ENCODE measurements around the gene PNMA3. TPM values are rescaled to one million over a fixed set of nuclear protein-coding genes. Genes with fewer than 3 reads are reported as not detected.
"Not testable (repeated sequence)": the region's sequence is repeated elsewhere in the genome, so short reads cannot be mapped to it uniquely, and the experiment has no call there.

PNMA3 gene
- total RNA-seq, 1 donor from 2014 or later, result 0.35 TPM

DNA sequence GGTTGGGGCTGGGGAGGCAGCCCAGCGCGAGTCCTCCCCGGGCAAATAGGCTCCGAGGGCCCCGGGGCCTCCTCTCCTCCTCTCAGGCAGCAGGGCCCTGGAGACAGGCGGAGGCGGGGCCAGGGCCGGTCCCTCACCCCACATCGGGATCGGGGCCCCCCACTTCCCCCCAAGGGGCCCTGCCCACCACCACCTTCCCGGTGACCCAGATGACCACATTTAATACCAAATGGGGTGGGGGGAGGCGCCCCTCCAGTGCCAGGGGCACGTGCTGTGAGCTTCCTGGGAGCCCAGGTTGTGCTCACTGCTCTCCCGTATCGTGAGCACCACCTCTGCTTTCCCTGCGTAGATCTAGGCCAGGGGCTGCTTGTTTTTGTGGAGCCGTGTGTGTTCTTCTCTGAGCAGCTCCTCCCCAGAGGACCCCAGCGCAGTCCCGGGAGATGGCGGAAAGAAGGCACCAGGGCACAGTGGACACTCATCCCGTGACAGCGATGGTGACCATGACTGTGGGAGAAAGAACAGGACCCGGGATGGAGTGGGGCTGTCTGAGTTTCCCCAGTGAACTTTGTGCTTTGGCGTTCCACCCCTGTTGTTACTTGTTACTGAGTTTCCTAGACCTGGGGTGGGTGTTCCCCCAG, 18.1 kb downstream of the PNMA3 start:
- no peak for DNase-seq (ENCODE audit: low read depth)

DNA sequence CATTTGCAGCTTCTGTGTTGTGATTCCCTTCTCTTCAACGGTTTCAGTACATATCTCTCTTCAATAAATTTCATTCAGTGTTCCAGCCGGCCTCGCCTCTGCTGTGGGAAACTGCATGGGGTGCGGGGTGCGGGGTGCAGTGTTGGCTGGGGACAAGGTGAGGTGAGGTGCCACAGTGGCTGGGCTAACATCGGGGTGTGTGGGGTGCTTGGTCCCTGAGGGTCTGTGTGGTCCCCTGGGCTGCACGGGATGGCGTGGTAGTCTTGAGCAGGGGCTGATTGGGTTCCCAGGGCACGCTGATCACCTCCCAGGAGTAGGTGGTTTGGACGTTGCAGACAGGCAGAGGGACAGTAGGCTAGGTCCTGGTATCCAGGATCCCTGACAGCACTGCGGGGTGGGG, 18.7 kb downstream of the PNMA3 start:
- DNase-seq (ENCODE audit: low read depth), result no peak

DNA sequence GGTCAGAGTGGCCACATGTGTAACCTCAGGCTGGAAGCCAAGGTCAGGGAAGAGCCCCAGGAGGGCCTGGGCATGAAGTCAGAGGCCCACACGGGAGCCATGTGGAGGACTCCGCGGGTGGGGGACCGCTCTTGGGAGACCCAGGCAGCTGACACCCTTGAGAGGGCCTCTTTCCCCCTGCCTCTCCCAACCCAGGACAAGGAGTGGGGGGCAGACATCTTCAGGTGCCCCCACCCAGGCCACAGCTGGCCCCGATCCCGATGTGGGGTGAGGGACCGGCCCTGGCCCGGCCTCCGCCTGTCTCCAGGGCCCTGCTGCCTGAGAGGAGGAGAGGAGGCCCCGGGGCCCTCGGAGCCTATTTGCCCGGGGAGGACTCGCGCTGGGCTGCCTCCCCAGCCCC, 19.1 kb downstream of the PNMA3 start:
- DNase-seq (ENCODE audit: low read depth), result no peak

DNA sequence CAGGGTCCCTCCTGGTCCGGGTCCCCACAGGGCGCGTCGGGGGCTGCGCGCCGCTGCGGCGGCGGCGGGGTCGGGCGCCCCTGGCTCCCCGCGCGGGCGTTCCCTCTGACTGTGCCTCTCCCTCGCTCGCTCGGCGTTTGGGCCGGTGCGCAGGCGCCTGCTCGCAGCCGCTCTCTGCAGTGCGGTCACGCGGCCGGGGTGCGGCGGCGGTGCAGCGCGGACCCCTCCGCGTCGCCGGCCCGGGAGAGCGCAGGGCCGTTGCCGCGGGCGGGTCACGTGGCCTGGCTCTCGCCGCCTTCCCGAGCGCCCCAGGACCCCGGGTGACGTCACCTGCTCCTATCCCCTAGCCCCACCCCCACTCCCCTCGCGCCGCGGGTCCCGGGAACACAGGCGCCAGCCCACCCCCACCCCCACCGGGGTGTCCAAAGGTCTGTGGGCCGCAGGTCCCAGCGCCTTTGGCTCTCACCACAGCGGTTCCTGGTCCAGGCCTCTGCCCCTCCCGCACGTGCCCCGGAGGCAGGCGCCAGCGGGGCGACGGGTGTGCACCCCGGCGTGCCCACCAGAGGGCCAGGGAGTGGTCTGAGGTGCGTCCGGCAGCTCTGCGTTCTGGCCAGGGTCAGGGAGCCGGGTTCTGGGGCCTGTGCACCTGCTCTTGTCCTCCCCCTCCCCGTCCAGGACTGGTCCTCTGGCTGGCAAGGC, 21.3 kb downstream of the PNMA3 start:
- not testable (repeated sequence) for DNase-seq (ENCODE audit: low read depth)

DNA sequence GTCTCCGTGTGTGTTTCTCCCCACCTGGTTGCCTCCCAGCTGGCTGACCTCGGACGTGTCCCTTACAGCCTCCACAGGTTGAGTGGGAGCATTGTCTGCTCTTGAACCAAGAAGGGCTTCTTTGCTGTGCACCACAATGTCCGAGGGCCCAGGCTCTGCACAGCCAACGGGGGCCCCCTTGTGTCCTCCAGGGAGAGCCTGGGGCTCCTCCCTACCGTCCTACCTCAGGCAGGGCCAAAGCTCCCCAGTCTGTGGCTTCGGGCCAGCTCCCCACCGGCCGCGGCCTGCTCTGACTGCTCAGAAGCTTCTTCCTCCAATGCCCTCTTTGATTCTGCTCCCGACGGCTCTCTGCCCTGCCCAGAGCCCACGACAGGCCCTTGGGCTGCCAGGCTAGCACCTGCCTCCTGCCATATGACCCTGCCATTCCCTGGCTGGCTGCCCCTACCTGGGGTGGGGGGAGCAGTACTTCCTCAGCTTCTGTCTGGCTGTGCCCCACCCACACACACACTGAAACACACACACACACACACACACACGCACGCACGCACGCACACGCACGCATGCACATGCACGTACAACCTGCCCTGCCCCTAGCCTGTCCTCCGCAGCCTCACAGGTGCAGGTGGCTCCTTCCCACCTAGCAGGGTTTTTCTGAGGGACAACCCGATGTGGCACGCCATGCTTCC, 27.1 kb downstream of the PNMA3 start:
- DNase-seq (ENCODE audit: low read depth), result not testable (repeated sequence)

DNA sequence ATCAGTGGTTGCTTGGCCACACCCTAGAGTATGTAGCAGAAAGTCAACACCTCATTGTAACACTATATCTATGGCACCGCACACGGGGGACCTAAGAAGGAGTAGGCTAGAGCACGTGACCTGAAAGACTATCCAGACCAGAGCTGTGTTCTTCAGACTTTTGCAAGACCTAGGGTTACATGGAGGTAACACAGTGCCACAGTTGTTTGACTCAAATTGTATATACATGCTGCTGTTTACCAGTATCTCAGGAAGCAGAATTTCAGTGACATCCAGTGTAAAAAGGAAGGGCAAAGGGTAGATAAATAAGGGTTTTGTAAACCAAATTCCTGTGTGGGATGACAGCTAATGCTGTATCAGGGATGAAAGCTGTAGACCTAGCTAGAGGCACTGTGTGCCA, 46.1 kb downstream of the PNMA3 start:
- DNase-seq (ENCODE audit: low read depth), result no peak

DNA sequence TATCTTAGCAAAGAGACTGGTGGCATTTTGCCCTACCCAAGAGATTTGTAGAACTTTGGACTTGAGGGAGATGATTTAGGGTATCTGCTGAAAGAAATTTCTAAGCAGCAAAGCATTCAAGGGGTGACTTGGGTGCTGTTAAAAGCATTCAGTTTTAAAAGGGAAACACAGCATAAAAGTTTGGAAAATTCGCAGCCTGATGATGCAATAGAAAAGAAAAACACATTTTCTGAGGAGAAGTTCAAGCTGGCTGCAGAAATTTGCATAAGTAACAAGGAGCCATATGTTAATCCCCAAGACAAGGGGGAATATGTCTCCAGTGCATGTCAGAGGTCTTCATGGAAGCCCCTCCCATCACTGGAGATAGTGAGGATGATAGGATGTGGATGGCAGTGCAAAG, 48.7 kb downstream of the PNMA3 start:
- DNase-seq (ENCODE audit: low read depth), result not testable (repeated sequence)

DNA sequence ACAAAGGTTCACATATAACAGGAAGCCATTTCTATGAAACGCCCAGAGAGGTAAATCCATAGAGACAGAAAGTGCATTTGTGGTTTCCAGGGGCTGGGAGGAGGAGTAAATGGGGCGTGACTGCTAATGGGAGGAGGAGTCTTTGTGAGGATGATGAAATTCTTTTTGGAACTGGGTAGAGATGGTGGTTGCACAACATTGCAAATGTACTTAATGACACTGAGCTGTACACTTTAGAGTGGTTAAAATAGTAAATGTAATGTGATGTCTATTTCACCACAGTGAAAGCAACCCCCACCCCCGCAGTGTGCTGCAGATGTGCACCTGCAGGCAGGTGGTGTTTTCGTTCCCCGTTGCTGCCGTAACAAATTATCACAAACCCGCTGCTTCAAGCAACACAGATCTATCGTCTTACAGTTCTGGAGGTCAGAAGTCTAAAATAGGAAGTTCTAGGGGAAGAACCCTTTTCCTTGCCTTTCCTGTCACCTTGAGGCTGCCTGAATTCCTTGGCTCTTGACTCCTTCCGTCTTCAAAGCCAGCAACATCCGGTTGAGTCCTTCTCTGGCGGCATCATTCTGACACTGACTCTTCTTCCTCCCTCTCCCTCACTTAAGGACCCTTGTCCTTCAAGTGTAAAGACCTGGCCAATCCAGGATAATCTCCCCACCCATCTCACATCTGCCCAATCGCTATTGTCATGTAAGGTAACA, 50.0 kb downstream of the PNMA3 start:
- DNase-seq (ENCODE audit: low read depth), result not testable (repeated sequence)

Other genes with a start within 250 kb of the PNMA3 start
- 47.8 and 81.1 TPM in 2 replicates for gene CETN2, start 225.7 kb upstream of the PNMA3 start, total RNA-seq
- 15.6 and 24.1 TPM in 2 replicates for gene NSDHL, start 225.4 kb upstream of the PNMA3 start, total RNA-seq
- gene ZNF185, start 158.4 kb upstream of the PNMA3 start, total RNA-seq, result 45.3 and 63.4 TPM in 2 replicates
- not detected in 2 replicates for gene PNMA5, start 62.4 kb upstream of the PNMA3 start, total RNA-seq
- gene PNMA6A, start 16.0 kb downstream of the PNMA3 start, total RNA-seq, result 1.0 and 1.5 TPM in 2 replicates
- not detected in 2 replicates for gene MAGEA1, start 122.8 kb downstream of the PNMA3 start, total RNA-seq